ENCODE data around the gene UBR3.

The UBR3 gene

DNA sequence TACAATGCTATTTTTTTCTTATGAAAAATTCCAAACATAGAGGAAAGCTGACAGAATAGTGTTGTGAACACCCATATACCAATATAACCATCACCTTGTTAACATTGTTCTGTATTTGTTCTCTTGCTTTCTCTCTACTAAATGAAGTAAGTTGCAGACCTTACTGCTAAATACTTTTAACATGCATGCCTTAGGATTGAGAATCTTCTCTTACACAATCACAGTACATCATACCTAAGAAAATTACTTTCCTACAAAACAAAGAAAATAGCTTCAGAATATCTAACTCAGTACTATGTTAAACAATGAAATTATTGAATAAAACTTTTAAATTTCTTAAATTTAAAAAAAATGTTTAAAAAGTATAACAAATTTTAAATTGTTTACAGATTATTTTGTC lies 136.5 kb downstream of the UBR3 start:
- DNase-seq (ENCODE audit: low spot score) (no peak), ATAC-seq (ENCODE audit: low read depth) (no peak)
- H3K9me3 ChIP-seq (ENCODE audit: severe bottlenecking) = no peaks in the 10 kb centered on the region
- no peaks in the 10 kb centered on the region for H3K27me3 ChIP-seq (ENCODE audit: insufficient read depth, poor library complexity, severe bottlenecking)
- no peak overlapping the region for H3K27ac ChIP-seq (ENCODE audit: poor library complexity, severe bottlenecking)
- no peak overlapping the region for H3K4me3 ChIP-seq (ENCODE audit: severe bottlenecking)
- no peaks in the 10 kb centered on the region for H3K4me1 ChIP-seq (ENCODE audit: insufficient read depth, poor library complexity, severe bottlenecking)
- TF ChIP-seq, protein P1, sequence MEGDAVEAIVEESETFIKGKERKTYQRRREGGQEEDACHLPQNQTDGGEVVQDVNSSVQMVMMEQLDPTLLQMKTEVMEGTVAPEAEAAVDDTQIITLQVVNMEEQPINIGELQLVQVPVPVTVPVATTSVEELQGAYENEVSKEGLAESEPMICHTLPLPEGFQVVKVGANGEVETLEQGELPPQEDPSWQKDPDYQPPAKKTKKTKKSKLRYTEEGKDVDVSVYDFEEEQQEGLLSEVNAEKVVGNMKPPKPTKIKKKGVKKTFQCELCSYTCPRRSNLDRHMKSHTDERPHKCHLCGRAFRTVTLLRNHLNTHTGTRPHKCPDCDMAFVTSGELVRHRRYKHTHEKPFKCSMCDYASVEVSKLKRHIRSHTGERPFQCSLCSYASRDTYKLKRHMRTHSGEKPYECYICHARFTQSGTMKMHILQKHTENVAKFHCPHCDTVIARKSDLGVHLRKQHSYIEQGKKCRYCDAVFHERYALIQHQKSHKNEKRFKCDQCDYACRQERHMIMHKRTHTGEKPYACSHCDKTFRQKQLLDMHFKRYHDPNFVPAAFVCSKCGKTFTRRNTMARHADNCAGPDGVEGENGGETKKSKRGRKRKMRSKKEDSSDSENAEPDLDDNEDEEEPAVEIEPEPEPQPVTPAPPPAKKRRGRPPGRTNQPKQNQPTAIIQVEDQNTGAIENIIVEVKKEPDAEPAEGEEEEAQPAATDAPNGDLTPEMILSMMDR (IDR thresholded peaks at IDR 0.05; ENCODE audit: poor library complexity, severe bottlenecking) = no peak
- peaks cover 5% of the 10 kb centered on the region for H3K36me3 ChIP-seq (ENCODE audit: low read depth)

DNA sequence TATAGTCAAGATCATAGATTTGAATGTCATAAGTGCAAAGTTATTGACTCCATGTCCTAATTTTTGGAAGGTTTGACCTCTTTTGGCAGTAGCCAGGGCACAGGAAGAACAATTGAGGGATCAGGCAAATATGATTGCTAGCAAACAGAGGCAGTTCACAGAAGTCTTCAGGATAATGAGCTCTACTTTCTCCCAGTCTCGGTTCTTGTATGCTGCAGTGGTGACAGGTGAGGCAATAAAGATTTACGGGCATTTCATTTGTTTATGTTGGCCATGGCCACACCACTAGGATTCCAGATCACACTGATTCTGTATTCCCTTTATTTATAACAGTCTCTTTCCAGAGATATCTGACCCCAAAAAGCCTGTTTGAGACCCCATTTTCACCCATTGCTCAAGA lies 137.5 kb downstream of the UBR3 start:
- no peaks in the 10 kb centered on the region for H3K27me3 ChIP-seq (ENCODE audit: insufficient read depth, poor library complexity, severe bottlenecking)
- no peak overlapping the region for H3K4me3 ChIP-seq (ENCODE audit: severe bottlenecking)
- H3K36me3 ChIP-seq (ENCODE audit: low read depth) = no peaks in the 10 kb centered on the region; the same call in 1 of the 2 replicates
- TF ChIP-seq, protein P1 (IDR thresholded peaks at IDR 0.05; ENCODE audit: poor library complexity, severe bottlenecking) = no peak
- H3K9me3 ChIP-seq (ENCODE audit: severe bottlenecking) = no peaks in the 10 kb centered on the region
- H3K4me1 ChIP-seq (ENCODE audit: insufficient read depth, poor library complexity, severe bottlenecking) = no peaks in the 10 kb centered on the region
- DNase-seq (ENCODE audit: low spot score) = no peak
- ATAC-seq (ENCODE audit: low read depth) = no peak
- no peak overlapping the region for H3K27ac ChIP-seq (ENCODE audit: poor library complexity, severe bottlenecking)

DNA sequence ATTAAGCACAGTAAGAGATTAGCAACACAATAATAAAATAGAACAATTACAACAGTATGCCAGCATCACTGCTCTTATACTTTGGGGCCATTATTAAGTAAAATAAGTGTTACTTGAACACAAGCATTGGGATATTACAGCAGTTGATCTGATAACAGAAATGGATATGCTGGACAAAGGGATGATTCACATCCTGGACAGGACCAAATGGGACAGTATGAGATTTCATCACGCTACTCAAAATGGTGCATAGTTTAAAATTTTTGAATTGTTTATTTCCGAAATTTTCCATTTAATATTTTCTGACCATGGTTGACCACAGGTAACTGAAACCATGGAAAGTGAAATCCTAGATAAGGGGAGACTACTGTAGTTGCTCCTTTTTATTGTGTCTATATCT lies 138.2 kb downstream of the UBR3 start:
- Histone ChIP-seq H3K36me3 (ENCODE audit: low read depth) (no peaks in the 10 kb centered on the region; the same call in 1 of the 2 replicates), H3K4me3 (ENCODE audit: severe bottlenecking) (no peak overlapping the region), H3K9me3 (ENCODE audit: severe bottlenecking) (no peaks in the 10 kb centered on the region), H3K4me1 (ENCODE audit: insufficient read depth, poor library complexity, severe bottlenecking) (no peaks in the 10 kb centered on the region), H3K27ac (ENCODE audit: poor library complexity, severe bottlenecking) (no peak overlapping the region), H3K27me3 (ENCODE audit: insufficient read depth, poor library complexity, severe bottlenecking) (no peaks in the 10 kb centered on the region)
- TF ChIP-seq, protein P1 (IDR thresholded peaks at IDR 0.05; ENCODE audit: poor library complexity, severe bottlenecking) = no peak
- ATAC-seq (ENCODE audit: low read depth) (no peak), DNase-seq (ENCODE audit: low spot score) (no peak)

DNA sequence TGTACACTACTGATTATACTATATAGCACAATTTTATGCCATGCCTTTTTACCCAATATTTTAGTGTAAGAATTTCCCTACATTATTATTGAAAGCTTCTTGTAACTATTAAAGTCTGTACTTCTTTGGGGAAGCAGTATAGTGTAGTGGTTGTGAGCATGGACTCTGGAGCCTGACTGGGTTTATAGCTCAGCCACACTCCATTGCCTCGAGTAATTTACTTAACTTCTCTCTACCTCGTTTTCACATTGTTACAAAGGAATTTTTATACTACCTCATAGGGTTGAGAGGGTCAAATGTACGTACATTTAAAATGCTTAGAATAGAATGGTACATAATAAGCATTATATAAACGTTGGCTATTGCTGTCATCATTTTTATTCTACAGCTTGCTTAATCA lies 139.2 kb downstream of the UBR3 start:
- H3K4me3 ChIP-seq (ENCODE audit: severe bottlenecking) = no peak overlapping the region
- H3K27ac ChIP-seq (ENCODE audit: poor library complexity, severe bottlenecking) = no peak overlapping the region
- TF ChIP-seq, protein P1 (IDR thresholded peaks at IDR 0.05; ENCODE audit: poor library complexity, severe bottlenecking) = no peak
- no peaks in the 10 kb centered on the region for H3K36me3 ChIP-seq (ENCODE audit: low read depth)
- DNase-seq (ENCODE audit: low spot score) = no peak
- no peak for ATAC-seq (ENCODE audit: low read depth)
- no peaks in the 10 kb centered on the region for H3K27me3 ChIP-seq (ENCODE audit: insufficient read depth, poor library complexity, severe bottlenecking)
- no peaks in the 10 kb centered on the region for H3K4me1 ChIP-seq (ENCODE audit: insufficient read depth, poor library complexity, severe bottlenecking)
- H3K9me3 ChIP-seq (ENCODE audit: severe bottlenecking) = no peaks in the 10 kb centered on the region

DNA sequence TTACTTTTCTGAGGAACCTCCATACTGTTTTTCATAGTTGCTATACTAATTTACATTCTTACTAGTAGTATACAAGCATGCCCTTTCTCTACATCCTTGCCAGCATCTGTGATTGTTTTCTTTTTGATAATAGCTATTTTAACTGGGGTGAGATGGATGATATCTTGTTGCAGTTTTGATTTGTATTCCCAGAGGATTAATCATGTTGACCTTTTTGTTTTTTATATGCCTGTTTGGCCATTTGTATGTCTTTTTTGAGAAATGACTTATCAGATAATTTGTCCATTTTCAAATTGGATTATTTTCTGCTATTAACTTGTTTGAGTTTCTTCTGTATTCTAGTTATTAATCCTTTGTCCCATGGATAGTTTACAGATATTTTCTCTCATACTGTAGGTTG lies 141.5 kb downstream of the UBR3 start:
- Histone ChIP-seq H3K4me3 (ENCODE audit: severe bottlenecking) (no peak overlapping the region), H3K36me3 (ENCODE audit: low read depth) (no peaks in the 10 kb centered on the region), H3K27ac (ENCODE audit: poor library complexity, severe bottlenecking) (no peak overlapping the region), H3K4me1 (ENCODE audit: insufficient read depth, poor library complexity, severe bottlenecking) (no peaks in the 10 kb centered on the region), H3K27me3 (ENCODE audit: insufficient read depth, poor library complexity, severe bottlenecking) (no peaks in the 10 kb centered on the region), H3K9me3 (ENCODE audit: severe bottlenecking) (no peaks in the 10 kb centered on the region)
- ATAC-seq (ENCODE audit: low read depth) (no peak), DNase-seq (ENCODE audit: low spot score) (no peak)
- TF ChIP-seq, protein P1 (IDR thresholded peaks at IDR 0.05; ENCODE audit: poor library complexity, severe bottlenecking) = no peak

All from RWPE2 (cell line).